ENCODE measurements around the gene EARS2. TPM values are rescaled to one million over a fixed set of nuclear protein-coding genes. Genes with fewer than 3 reads are reported as not detected.

The EARS2 gene
- polyA plus RNA-seq, 1 experiment: 36.0 TPM

DNA sequence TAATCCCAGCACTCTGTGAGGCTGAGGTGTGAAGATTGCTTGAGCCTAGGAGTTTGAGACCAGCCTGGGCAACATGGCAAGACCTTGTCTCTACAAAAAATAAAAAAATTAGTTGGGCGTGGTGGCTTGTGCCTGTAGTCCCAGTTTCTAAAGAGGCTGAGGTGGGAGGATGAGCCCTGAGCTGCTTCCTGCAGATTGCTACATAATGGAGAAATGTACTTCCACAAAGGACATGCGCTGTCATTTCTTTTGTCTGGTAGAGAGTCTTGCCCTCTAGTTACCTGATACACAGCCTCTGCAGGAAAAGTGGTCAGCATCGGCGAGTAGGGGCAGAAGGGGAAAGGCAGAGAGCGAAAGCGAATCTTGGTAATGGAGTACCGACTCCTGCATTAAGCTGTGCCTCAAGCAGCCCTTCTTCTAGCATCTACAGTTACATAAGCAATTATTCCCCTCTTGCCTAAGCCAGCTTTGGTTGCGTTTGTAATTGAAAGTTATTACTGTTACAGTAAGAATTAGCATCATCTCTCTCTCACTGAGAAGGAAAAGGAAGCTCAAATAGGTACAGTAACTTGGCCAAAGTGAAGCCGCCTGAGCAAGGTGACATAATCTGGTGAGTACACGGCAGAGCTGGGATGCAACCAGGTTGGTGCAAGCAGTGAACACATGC, 28.4 kb downstream of the EARS2 start:
- Histone ChIP-seq H3K4me3 (ENCODE audit: low read depth, low read length) (no peak overlapping the region), H3K27me3 (ENCODE audit: control insufficient read depth, insufficient read depth, low read length) (no peaks in the 10 kb centered on the region), H3K27ac (ENCODE audit: low read depth, low read length) (no peak overlapping the region), H3K9me3 (ENCODE audit: control insufficient read depth, insufficient read depth, low read length) (no peaks in the 10 kb centered on the region)
- no peak for DNase-seq (ENCODE audit: low read depth, low spot score)
- CTCF ChIA-PET: interaction anchor here (1.7 kb wide), 1 partner anchor 68 kb away, joined by 4 read pairs; no protein-coding TSS in a partner anchor
- POLR2A ChIA-PET: no interaction called here
- no peak for TF ChIP-seq CTCF (IDR thresholded peaks at IDR 0.05; ENCODE audit: low read depth, low read length)

DNA sequence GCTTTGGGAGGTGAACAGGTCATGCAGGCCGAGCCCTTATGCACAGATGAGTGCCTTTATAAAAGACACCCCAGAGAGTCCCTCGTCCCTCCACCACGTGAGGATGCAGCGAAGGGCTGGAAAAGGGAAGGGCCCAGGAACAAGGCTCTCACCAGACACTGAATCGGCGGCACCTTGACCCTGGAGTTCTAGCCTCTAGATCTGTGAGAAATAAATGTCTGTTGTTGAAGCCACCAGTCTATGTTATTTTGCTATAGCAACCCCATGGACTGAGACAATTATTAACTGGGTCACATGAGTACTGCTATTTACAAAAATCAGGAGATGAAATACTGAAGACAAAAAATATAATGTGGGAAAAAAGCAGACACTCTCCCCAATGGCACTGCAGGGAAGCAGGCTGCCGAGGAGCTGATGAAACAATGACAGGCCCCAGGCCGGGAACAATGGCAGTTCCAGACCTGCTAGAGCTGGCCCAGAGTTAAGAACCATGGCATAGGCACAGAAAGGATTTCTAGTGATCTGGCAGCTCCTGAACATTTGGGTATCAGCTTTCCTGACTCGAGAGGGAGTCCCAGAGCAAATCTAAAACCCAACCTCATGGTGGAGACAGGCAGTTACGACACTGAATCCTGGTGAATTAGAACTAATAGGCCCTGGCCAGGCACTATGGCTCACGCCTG, 29.0 kb downstream of the EARS2 start:
- no peak for DNase-seq (ENCODE audit: low read depth, low spot score)
- TF ChIP-seq CTCF (IDR thresholded peaks at IDR 0.05; ENCODE audit: low read depth, low read length): no peak
- ChIA-PET POLR2A (no interaction called here), CTCF (interaction anchor here (0.7 to 1.7 kb wide), 2 partner anchors 24 to 69 kb away, joined by 4 to 5 read pairs; no protein-coding TSS in a partner anchor)
- H3K9me3 ChIP-seq (ENCODE audit: control insufficient read depth, insufficient read depth, low read length): no peaks in the 10 kb centered on the region
- H3K27ac ChIP-seq (ENCODE audit: low read depth, low read length): no peak overlapping the region
- no peaks in the 10 kb centered on the region for H3K27me3 ChIP-seq (ENCODE audit: control insufficient read depth, insufficient read depth, low read length)
- H3K4me3 ChIP-seq (ENCODE audit: low read depth, low read length): no peak overlapping the region

GRCh38 chr16:23524886-23525285, 32.3 kb downstream of the EARS2 start:
- no peaks in the 10 kb centered on the region for H3K27me3 ChIP-seq (ENCODE audit: control insufficient read depth, insufficient read depth, low read length)
- H3K27ac ChIP-seq (ENCODE audit: low read depth, low read length): no peak overlapping the region
- DNase-seq (ENCODE audit: low read depth, low spot score): no peak
- no peak overlapping the region for H3K4me3 ChIP-seq (ENCODE audit: low read depth, low read length)
- CTCF ChIA-PET: no interaction called here
- H3K9me3 ChIP-seq (ENCODE audit: control insufficient read depth, insufficient read depth, low read length): no peaks in the 10 kb centered on the region
- TF ChIP-seq CTCF (IDR thresholded peaks at IDR 0.05; ENCODE audit: low read depth, low read length): no peak
- POLR2A ChIA-PET: no interaction called here

DNA sequence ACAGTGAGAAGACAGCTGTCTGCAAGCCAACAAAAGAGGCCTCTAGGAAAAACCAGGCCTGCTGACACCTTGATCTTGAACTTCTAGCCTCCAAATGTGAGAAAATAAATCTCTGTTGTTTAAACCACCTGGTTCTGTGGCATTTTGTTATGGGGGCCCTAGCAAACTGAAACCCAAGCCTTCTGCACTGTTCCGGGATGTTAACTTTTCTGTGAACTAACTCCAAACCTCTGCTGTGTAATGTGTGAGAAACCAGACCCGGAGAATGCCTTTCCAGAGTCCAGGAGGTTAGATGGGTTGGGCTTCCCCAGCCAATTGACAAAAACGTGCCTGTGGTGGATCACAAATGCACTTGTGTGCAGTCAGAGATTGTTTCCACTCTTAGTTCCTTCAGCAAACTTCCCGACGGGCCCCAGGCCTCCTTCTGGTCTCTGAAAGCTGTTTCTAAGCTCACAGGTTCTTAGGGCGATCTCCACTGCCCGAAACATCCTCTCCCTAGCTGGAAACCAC, 33.2 kb downstream of the EARS2 start:
- ChIA-PET POLR2A (no interaction called here), CTCF (no interaction called here)
- DNase-seq (ENCODE audit: low read depth, low spot score): no peak
- Histone ChIP-seq H3K27ac (ENCODE audit: low read depth, low read length) (no peak overlapping the region), H3K27me3 (ENCODE audit: control insufficient read depth, insufficient read depth, low read length) (no peaks in the 10 kb centered on the region), H3K9me3 (ENCODE audit: control insufficient read depth, insufficient read depth, low read length) (no peaks in the 10 kb centered on the region), H3K4me3 (ENCODE audit: low read depth, low read length) (no peak overlapping the region)
- TF ChIP-seq CTCF (IDR thresholded peaks at IDR 0.05; ENCODE audit: low read depth, low read length): no peak

DNA sequence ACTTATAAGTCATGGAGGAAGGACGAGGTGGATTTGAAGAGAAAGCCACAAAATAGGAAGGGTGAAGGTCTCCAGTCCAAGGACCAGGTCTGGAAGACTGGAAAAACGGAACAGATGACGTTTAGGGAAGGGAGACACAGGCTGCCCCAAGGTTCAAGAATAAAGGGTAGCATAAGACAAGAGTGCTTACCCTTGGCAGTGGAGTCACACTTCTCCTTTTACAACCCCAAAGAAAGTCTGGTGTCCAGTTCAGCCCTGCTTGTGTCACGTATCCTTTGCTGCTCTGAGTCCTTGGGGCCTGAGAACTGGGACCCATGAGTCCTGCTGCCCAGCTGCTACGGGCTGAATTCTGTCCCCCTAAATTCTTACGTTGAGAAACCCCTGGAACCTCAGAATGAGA, 33.8 kb downstream of the EARS2 start:
- ChIA-PET CTCF (no interaction called here), POLR2A (no interaction called here)
- H3K9me3 ChIP-seq (ENCODE audit: control insufficient read depth, insufficient read depth, low read length): no peaks in the 10 kb centered on the region
- H3K27me3 ChIP-seq (ENCODE audit: control insufficient read depth, insufficient read depth, low read length): no peaks in the 10 kb centered on the region
- H3K27ac ChIP-seq (ENCODE audit: low read depth, low read length): no peak overlapping the region
- TF ChIP-seq CTCF (IDR thresholded peaks at IDR 0.05; ENCODE audit: low read depth, low read length): no peak
- no peak overlapping the region for H3K4me3 ChIP-seq (ENCODE audit: low read depth, low read length)
- DNase-seq (ENCODE audit: low read depth, low spot score): no peak
